Esophagus squamous epithelium (tissue), 5 donors: Measurements from ENCODE around the gene ZNF613. TPM values are rescaled to one million over a fixed set of nuclear protein-coding genes. Genes with fewer than 3 reads are reported as not detected.
"Not testable (repeated sequence)": the region's sequence is repeated elsewhere in the genome, so short reads cannot be mapped to it uniquely, and the experiment has no call there.

Source experiments
- DNase-seq: peaks from one replicate; lab custom pipeline; 2025; lab: John Stamatoyannopoulos, UW
- H3K27ac ChIP-seq, 4 donors: fragments of 200-600 bp; sonication (generic); one replicate each; pipeline ENCODE4 v1.5.1; 2016 to 2019; ENCODE audit warnings: mild to moderate bottlenecking in 1 of 4
- H3K27me3 ChIP-seq, 4 donors: fragments of 200-600 bp; sonication (generic); 1 replicate in 3 of 4; 2 replicates in 1 of 4; pipeline versions ENCODE4 v1.5.1 to v1.6.0; 2017 to 2021; ENCODE audit warnings: antibody characterized with exemption in 1 of 4
- H3K36me3 ChIP-seq, 3 donors: fragments of 200-600 bp; sonication (generic); one replicate each; pipeline ENCODE4 v1.5.1; 2016 to 2019
- H3K4me1 ChIP-seq, 3 donors: fragments of 200-600 bp; sonication (generic); one replicate each; pipeline ENCODE4 v1.5.1; 2017 to 2019
- H3K4me3 ChIP-seq, 4 donors: fragments of 200-600 bp; sonication (generic); 1 replicate in 3 of 4; 2 replicates in 1 of 4; pipeline ENCODE4 v1.5.1; 2016 to 2019; ENCODE audit warnings: mild to moderate bottlenecking in 2 of 4, moderate library complexity in 1 of 4
- H3K9me3 ChIP-seq, 3 donors: fragments of 200-600 bp; sonication (generic); one replicate each; pipeline ENCODE4 v1.5.1; 2016 to 2019
- CTCF ChIP-seq, 6 experiments: fragments of 450-650 bp in 4 of 6; fragments of 200-600 bp in 2 of 6; sonication (generic) in 2 of 6; IDR thresholded peaks; one replicate each; pipeline ENCODE4 v1.5.1; 2016 to 2019; ENCODE audit warnings: antibody characterized with exemption in 6 of 6, mild to moderate bottlenecking in 4 of 6, moderate library complexity in 4 of 6
- POLR2A ChIP-seq, 4 donors: fragments of 450-650 bp; IDR thresholded peaks; one replicate each; pipeline ENCODE4 v1.6.1; 2017; ENCODE audit warnings: antibody characterized with exemption in 4 of 4, mild to moderate bottlenecking in 4 of 4, moderate library complexity in 3 of 4
- WGBS, 2 donors: methylation state at CpG; one replicate each; pipeline ENCODE4 v1.1.5; 2018; 5-methylcytosine and 5-hydroxymethylcytosine counted together
- intact Hi-C: fragments of 100-400 bp; cut with DNase I; formaldehyde crosslinking; loops from one replicate; pipeline ENCODE4 v1.15.0; 2022
- total RNA-seq, 4 donors: library from RNA; depleted of rRNA; stranded (reverse); fragments of >200 nt; gene quantifications; one replicate each; pipeline ENCODE4 v1.1.0, GENCODE V29; 2016
- donor health status: DM: yes; HTN: yes; CAD: no.

The ZNF613 gene
- total RNA-seq, 4 donors from 2014 or later, result 2.9 to 12.0 (median 7.6) TPM

- peaks cover 5 to 70% (median 29%) of the 10 kb centered on the region in 3 donors for H3K9me3 ChIP-seq
- peak; percentile 25 for DNase-seq
- WGBS, 2 donors, result 0 to 1% methylated on average over 33 to 34 of the region's 43 CpGs
These were observed 22.7 kb upstream of the ZNF613 start, which contains the start of gene ZNF649 for GRCh38 chr19:51904331-51905165. Gene ZNF649 (minus strand): TSS chr19:51905017. CDS start chr19:51900107, 4,910 bp downstream.

GRCh38 chr19:51905206-51905605 lies 22.1 kb upstream of the ZNF613 start:
- WGBS, 2 donors, result 28 to 52% methylated on average over 3 of the region's 3 CpGs
- peaks cover 0 to 31% (median 0%) of the 10 kb centered on the region in 3 donors for H3K36me3 ChIP-seq
- no peak overlapping the region for H3K27ac ChIP-seq
- H3K9me3 ChIP-seq, result peaks cover 0 to 69% (median 25%) of the 10 kb centered on the region in 3 donors
- intact Hi-C loops, result no loop called here
- DNase-seq, result no peak
- H3K27me3 ChIP-seq, result peaks cover 0 to 38% (median 0%) of the 10 kb centered on the region in 4 donors
- H3K4me3 ChIP-seq, result peak overlapping the region in 3 of 4 donors; percentile 64 to 86 (median 80)
- TF ChIP-seq POLR2A (IDR thresholded peaks at IDR 0.05) (no peak), CTCF (IDR thresholded peaks at IDR 0.05) (no peak)
- H3K4me1 ChIP-seq, result peaks cover 0 to 14% (median 8%) of the 10 kb centered on the region in 3 donors

More at GRCh38 chr19:51904331-51905165, 22.7 kb upstream of the ZNF613 start, which contains the start of gene ZNF649:
- intact Hi-C loops, result no loop called here
- Histone ChIP-seq H3K27ac (peak within 1 kb of the TSS; percentile 82 to 87 (median 84)), H3K27me3 (peaks cover 0 to 31% (median 0%) of the 10 kb centered on the region in 4 donors), H3K4me3 (peak within 1 kb of the TSS; percentile 64 to 86 (median 78)), H3K4me1 (peaks cover 0 to 14% (median 8%) of the 10 kb centered on the region in 3 donors), H3K36me3 (peaks cover 2 to 37% (median 4%) of the 10 kb centered on the region in 3 donors)
- TF ChIP-seq CTCF (IDR thresholded peaks at IDR 0.05) (no peak), POLR2A (IDR thresholded peaks at IDR 0.05) (no peak)

GRCh38 chr19:51905639-51906038 lies 21.6 kb upstream of the ZNF613 start:
- H3K4me3 ChIP-seq, DNase-seq, intact Hi-C loops, H3K27ac ChIP-seq: not testable (repeated sequence)
- Histone ChIP-seq H3K27me3 (peaks cover 0 to 40% (median 0%) of the 10 kb centered on the region in 4 donors), H3K9me3 (peaks cover 0 to 69% (median 21%) of the 10 kb centered on the region in 3 donors), H3K4me1 (peaks cover 0 to 14% (median 8%) of the 10 kb centered on the region in 3 donors), H3K36me3 (peaks cover 0 to 26% (median 0%) of the 10 kb centered on the region in 3 donors)
- WGBS, 2 donors, result 67 to 74% methylated on average over 3 of the region's 3 CpGs

- peaks cover 0 to 69% (median 16%) of the 10 kb centered on the region in 3 donors for H3K9me3 ChIP-seq
- peaks cover 0 to 22% (median 0%) of the 10 kb centered on the region in 3 donors for H3K36me3 ChIP-seq
- H3K4me3 ChIP-seq, DNase-seq, intact Hi-C loops, H3K27ac ChIP-seq: not testable (repeated sequence)
- 36 to 41% methylated on average over 9 of the region's 9 CpGs for WGBS, 2 donors
- H3K27me3 ChIP-seq, result peaks cover 0 to 40% (median 0%) of the 10 kb centered on the region in 4 donors
- H3K4me1 ChIP-seq, result peaks cover 0 to 14% (median 8%) of the 10 kb centered on the region in 3 donors
These were observed 21.2 kb upstream of the ZNF613 start for GRCh38 chr19:51906108-51906507.

- intact Hi-C loops, H3K36me3 ChIP-seq, H3K4me3 ChIP-seq, H3K27ac ChIP-seq, DNase-seq: not testable (repeated sequence)
- Histone ChIP-seq H3K9me3 (peaks cover 0 to 65% (median 3%) of the 10 kb centered on the region in 3 donors), H3K4me1 (peaks cover 0 to 12% (median 8%) of the 10 kb centered on the region in 3 donors), H3K27me3 (peaks cover 0 to 40% (median 0%) of the 10 kb centered on the region in 4 donors)
- WGBS, 2 donors, result 33 to 35% methylated on average over 5 of the region's 5 CpGs
These were observed 19.3 kb upstream of the ZNF613 start for GRCh38 chr19:51907981-51908380.

GRCh38 chr19:51915324-51915867 lies 11.9 kb upstream of the ZNF613 start:
- Histone ChIP-seq H3K9me3 (peaks cover 0 to 96% (median 52%) of the 10 kb centered on the region in 3 donors), H3K4me1 (no peaks in the 10 kb centered on the region), H3K27ac (no peak overlapping the region), H3K36me3 (no peaks in the 10 kb centered on the region), H3K27me3 (peaks cover 0 to under 1% (median 0%) of the 10 kb centered on the region in 4 donors), H3K4me3 (no peak overlapping the region)
- no peak for DNase-seq
- TF ChIP-seq POLR2A (IDR thresholded peaks at IDR 0.05), result no peak
- TF ChIP-seq CTCF (IDR thresholded peaks at IDR 0.05), result no peak
- 71 to 75% methylated on average over 5 of the region's 5 CpGs for WGBS, 2 donors
- intact Hi-C loops, result no loop called here
